Measurements from ENCODE around the gene RAB35.

RAB35 gene

GRCh38 chr12:120157678-120158077 lies 41.1 kb upstream of the RAB35 start:
- Histone ChIP-seq H3K79me2 (ENCODE audit: insufficient read depth, low read length) (no peaks in the 10 kb centered on the region), H3K9me2 (ENCODE audit: low read depth, low read length) (no peaks in the 10 kb centered on the region), H3K4me1 (ENCODE audit: insufficient read depth, low read length, severe bottlenecking) (no peaks in the 10 kb centered on the region), H3F3A (ENCODE audit: insufficient read depth, low read length) (no peaks in the 10 kb centered on the region), H4K20me1 (ENCODE audit: insufficient read depth, low read length) (no peaks in the 10 kb centered on the region), H3K36me3 (ENCODE audit: insufficient read depth, low read length) (peaks cover 100% of the 10 kb centered on the region), H3K27ac (ENCODE audit: low read depth, low read length, poor library complexity, severe bottlenecking) (no peak overlapping the region), H3K27me3 (ENCODE audit: insufficient read depth, low read length) (no peaks in the 10 kb centered on the region), H3K9ac (ENCODE audit: low read length) (no peak overlapping the region), H3K4me2 (ENCODE audit: low read length) (no peak overlapping the region), H2AFZ (ENCODE audit: low read length) (no peak overlapping the region), H3K9me3 (ENCODE audit: low read length) (no peaks in the 10 kb centered on the region), H3K4me3 (ENCODE audit: low read depth, low read length, poor library complexity, severe bottlenecking) (no peak overlapping the region)
- TF ChIP-seq CTCF (IDR thresholded peaks at IDR 0.05; ENCODE audit: low read length) (no peak), EZH2 (IDR thresholded peaks at IDR 0.05; ENCODE audit: borderline replicate concordance, low read length) (no peak)

GRCh38 chr12:120156315-120157259 lies 40.0 kb upstream of the RAB35 start:
- Histone ChIP-seq H3K79me2 (ENCODE audit: insufficient read depth, low read length) (no peaks in the 10 kb centered on the region), H3K9me3 (ENCODE audit: low read length) (no peaks in the 10 kb centered on the region), H3K27ac (ENCODE audit: low read depth, low read length, poor library complexity, severe bottlenecking) (no peak overlapping the region), H2AFZ (ENCODE audit: low read length) (no peak overlapping the region), H4K20me1 (ENCODE audit: insufficient read depth, low read length) (no peaks in the 10 kb centered on the region), H3K4me1 (ENCODE audit: insufficient read depth, low read length, severe bottlenecking) (no peaks in the 10 kb centered on the region), H3K4me2 (ENCODE audit: low read length) (no peak overlapping the region), H3K9ac (ENCODE audit: low read length) (no peak overlapping the region), H3K4me3 (ENCODE audit: low read depth, low read length, poor library complexity, severe bottlenecking) (no peak overlapping the region), H3K9me2 (ENCODE audit: low read depth, low read length) (no peaks in the 10 kb centered on the region), H3F3A (ENCODE audit: insufficient read depth, low read length) (no peaks in the 10 kb centered on the region), H3K27me3 (ENCODE audit: insufficient read depth, low read length) (no peaks in the 10 kb centered on the region), H3K36me3 (ENCODE audit: insufficient read depth, low read length) (peaks cover 96% of the 10 kb centered on the region)
- TF ChIP-seq EZH2 (IDR thresholded peaks at IDR 0.05; ENCODE audit: borderline replicate concordance, low read length) (no peak), CTCF (IDR thresholded peaks at IDR 0.05; ENCODE audit: low read length) (no peak)

- Histone ChIP-seq H3K9me2 (ENCODE audit: low read depth, low read length) (no peaks in the 10 kb centered on the region), H3F3A (ENCODE audit: insufficient read depth, low read length) (no peaks in the 10 kb centered on the region), H2AFZ (ENCODE audit: low read length) (no peak overlapping the region), H3K27ac (ENCODE audit: low read depth, low read length, poor library complexity, severe bottlenecking) (no peak overlapping the region), H3K9me3 (ENCODE audit: low read length) (no peaks in the 10 kb centered on the region), H4K20me1 (ENCODE audit: insufficient read depth, low read length) (no peaks in the 10 kb centered on the region), H3K79me2 (ENCODE audit: insufficient read depth, low read length) (no peaks in the 10 kb centered on the region), H3K36me3 (ENCODE audit: insufficient read depth, low read length) (peaks cover 90% of the 10 kb centered on the region), H3K4me3 (ENCODE audit: low read depth, low read length, poor library complexity, severe bottlenecking) (no peak overlapping the region), H3K4me2 (ENCODE audit: low read length) (no peak overlapping the region), H3K4me1 (ENCODE audit: insufficient read depth, low read length, severe bottlenecking) (no peaks in the 10 kb centered on the region), H3K9ac (ENCODE audit: low read length) (no peak overlapping the region), H3K27me3 (ENCODE audit: insufficient read depth, low read length) (no peaks in the 10 kb centered on the region)
- TF ChIP-seq EZH2 (IDR thresholded peaks at IDR 0.05; ENCODE audit: borderline replicate concordance, low read length) (no peak), CTCF (IDR thresholded peaks at IDR 0.05; ENCODE audit: low read length) (no peak)
Observed at GRCh38 chr12:120155072-120155471, 38.5 kb upstream of the RAB35 start.

Data from OCI-LY1 (cell line).